OCI-LY1 (cell line): ENCODE results near the gene ARHGEF4.

Experiments used
- H2AFZ ChIP-seq: fragments of 200-600 bp; sonication (generic), shearing (Covaris generic); 2 replicates; pipeline ENCODE4 v1.6.0; 2014; ENCODE audit warnings: antibody characterized with exemption, mild to moderate bottlenecking, low read length
- H3F3A ChIP-seq: fragments of 200-600 bp; sonication (generic), shearing (Covaris generic); 2 replicates; pipeline ENCODE4 v1.6.0; 2014; ENCODE audit warnings: mild to moderate bottlenecking, antibody characterized with exemption, low read length, moderate library complexity; ENCODE audit not compliant: insufficient read depth
- H3K27ac ChIP-seq: fragments of 200-600 bp; sonication (generic); 2 replicates; pipeline ENCODE4 v1.5.1; 2014; ENCODE audit warnings: low read length, mixed run types, mild to moderate bottlenecking, low read depth; ENCODE audit not compliant: poor library complexity, severe bottlenecking
- H3K27me3 ChIP-seq: fragments of 200-600 bp; sonication (generic); 2 replicates; pipeline ENCODE4 v1.6.0; 2014; ENCODE audit warnings: antibody characterized with exemption, mild to moderate bottlenecking, low read length, moderate library complexity; ENCODE audit not compliant: insufficient read depth
- H3K36me3 ChIP-seq: fragments of 200-600 bp; sonication (generic); 2 replicates; pipeline ENCODE4 v1.6.1; 2014; ENCODE audit warnings: mild to moderate bottlenecking, antibody characterized with exemption, low read length, moderate library complexity, mixed read lengths; ENCODE audit not compliant: insufficient read depth
- H3K4me1 ChIP-seq: fragments of 200-600 bp; sonication (generic); 2 replicates; pipeline ENCODE4 v1.5.1; 2014; ENCODE audit warnings: mild to moderate bottlenecking, low read length, moderate library complexity; ENCODE audit not compliant: insufficient read depth, severe bottlenecking
- H3K4me2 ChIP-seq: fragments of 200-600 bp; sonication (generic), shearing (Covaris generic); 2 replicates; pipeline ENCODE4 v1.6.1; 2014; ENCODE audit warnings: low read length
- H3K4me3 ChIP-seq: fragments of 200-600 bp; sonication (generic); 2 replicates; pipeline ENCODE4 v1.5.1; 2014; ENCODE audit warnings: low read length, low read depth, mild to moderate bottlenecking, mixed read lengths; ENCODE audit not compliant: poor library complexity, severe bottlenecking
- H3K79me2 ChIP-seq: fragments of 200-600 bp; shearing (Covaris generic); 2 replicates; pipeline ENCODE4 v1.6.1; 2016; ENCODE audit warnings: mixed run types, low read length, mixed read lengths; ENCODE audit not compliant: insufficient read depth
- H3K9ac ChIP-seq: fragments of 200-600 bp; sonication (generic), shearing (Covaris generic); 2 replicates; pipeline ENCODE4 v1.6.1; 2014; ENCODE audit warnings: mild to moderate bottlenecking, low read length, mixed read lengths
- H3K9me2 ChIP-seq: fragments of 200-600 bp; sonication (generic), shearing (Covaris generic); 2 replicates; pipeline ENCODE4 v1.6.1; 2014; ENCODE audit warnings: low read depth, mild to moderate bottlenecking, low read length, mixed read lengths
- H3K9me3 ChIP-seq: fragments of 200-600 bp; shearing (Covaris generic); 2 replicates; pipeline ENCODE4 v1.6.1; 2014; ENCODE audit warnings: low read length, mixed read lengths
- H4K20me1 ChIP-seq: fragments of 200-600 bp; sonication (generic), shearing (Covaris generic); 2 replicates; pipeline ENCODE4 v1.6.0; 2016; ENCODE audit warnings: mild to moderate bottlenecking, low read length; ENCODE audit not compliant: insufficient read depth
- CTCF ChIP-seq: fragments of 200-600 bp; sonication (generic), shearing (Covaris generic); IDR thresholded peaks from 2 replicates; pipeline ENCODE4 v1.5.1; 2017; ENCODE audit warnings: mild to moderate bottlenecking, antibody characterized with exemption, low read length, moderate library complexity, mixed read lengths
- EZH2 ChIP-seq: fragments of 200-600 bp; sonication (generic), shearing (Covaris generic); IDR thresholded peaks from 2 replicates; pipeline ENCODE4 v1.8.0; 2017; ENCODE audit warnings: borderline replicate concordance, mixed run types, mild to moderate bottlenecking, antibody characterized with exemption, low read length, moderate library complexity, mixed read lengths

ARHGEF4 gene

GRCh38 chr2:130848526-130849210, 12.0 kb downstream of the ARHGEF4 start:
- H3K36me3 ChIP-seq = no peaks in the 10 kb centered on the region
- H2AFZ ChIP-seq = no peak overlapping the region
- no peaks in the 10 kb centered on the region for H3K9me2 ChIP-seq
- no peak overlapping the region for H3K4me2 ChIP-seq
- no peaks in the 10 kb centered on the region for H4K20me1 ChIP-seq
- H3K9me3 ChIP-seq = no peaks in the 10 kb centered on the region
- H3K79me2 ChIP-seq = no peaks in the 10 kb centered on the region
- H3K27me3 ChIP-seq = no peaks in the 10 kb centered on the region; the same call in 1 of the 2 replicates
- H3F3A ChIP-seq = no peaks in the 10 kb centered on the region
- TF ChIP-seq CTCF (no peak), EZH2 (no peak)
- no peak overlapping the region for H3K4me3 ChIP-seq
- no peaks in the 10 kb centered on the region for H3K4me1 ChIP-seq
- no peak overlapping the region for H3K9ac ChIP-seq
- no peak overlapping the region for H3K27ac ChIP-seq

GRCh38 chr2:130849896-130850787, 13.4 kb downstream of the ARHGEF4 start:
- Histone ChIP-seq H3K4me2 (no peak overlapping the region), H3K4me3 (no peak overlapping the region), H3K27me3 (no peaks in the 10 kb centered on the region), H3K36me3 (no peaks in the 10 kb centered on the region), H3K79me2 (no peaks in the 10 kb centered on the region), H3K4me1 (no peaks in the 10 kb centered on the region), H3K9ac (no peak overlapping the region), H3K9me2 (no peaks in the 10 kb centered on the region), H3F3A (no peaks in the 10 kb centered on the region), H2AFZ (no peak overlapping the region), H3K9me3 (no peaks in the 10 kb centered on the region), H3K27ac (no peak overlapping the region), H4K20me1 (no peaks in the 10 kb centered on the region)
- TF ChIP-seq EZH2 (no peak), CTCF (no peak)

GRCh38 chr2:130850788-130851623, 14.3 kb downstream of the ARHGEF4 start:
- no peaks in the 10 kb centered on the region for H4K20me1 ChIP-seq
- no peaks in the 10 kb centered on the region; the same call in 1 of the 2 replicates for H3K27me3 ChIP-seq
- no peak overlapping the region for H3K27ac ChIP-seq
- H3K4me1 ChIP-seq = no peaks in the 10 kb centered on the region
- no peaks in the 10 kb centered on the region for H3K36me3 ChIP-seq
- no peak overlapping the region for H3K4me3 ChIP-seq
- H2AFZ ChIP-seq = no peak overlapping the region
- no peak for TF ChIP-seq EZH2
- TF ChIP-seq CTCF = no peak
- H3K79me2 ChIP-seq = no peaks in the 10 kb centered on the region
- no peaks in the 10 kb centered on the region for H3K9me2 ChIP-seq
- H3K9ac ChIP-seq = no peak overlapping the region
- H3K9me3 ChIP-seq = no peaks in the 10 kb centered on the region
- no peak overlapping the region for H3K4me2 ChIP-seq
- H3F3A ChIP-seq = no peaks in the 10 kb centered on the region
